Measurements from ENCODE around the gene TLCD2. TPM values are rescaled to one million over a fixed set of nuclear protein-coding genes. Genes with fewer than 3 reads are reported as not detected.

TLCD2 gene
- total and polyA plus RNA-seq, 9 of the 15 experiments (the other 6 are each of a cell fraction or from before 2014, with no cell fraction given), result 0.10 to 0.89 (median 0.58) TPM

- TF ChIP-seq THAP12 (CRISPR knock-in tag; IDR thresholded peaks at IDR 0.05), result no peak
- TF ChIP-seq TCF7L2 (IDR thresholded peaks at IDR 0.05; ENCODE audit: low read depth, low read length), result no peak
- no peak for TF ChIP-seq ARID3A (IDR thresholded peaks at IDR 0.05; ENCODE audit: borderline replicate concordance, low read depth, low read length)
- TF ChIP-seq ARID1B (IDR thresholded peaks at IDR 0.05), result no peak
- no peak for TF ChIP-seq ZNF586 (CRISPR knock-in tag; conservative IDR thresholded peaks at IDR 0.05)
- TF ChIP-seq CSDE1 (IDR thresholded peaks at IDR 0.05), result no peak
- no peak for TF ChIP-seq HDAC1 (IDR thresholded peaks at IDR 0.05)
- TF ChIP-seq CTBP1 (IDR thresholded peaks at IDR 0.05; ENCODE audit: borderline replicate concordance), result 0 out of 2 replicates have a peak, but pooled peaks have one; percentile 40
- no peak for TF ChIP-seq PHF20 (IDR thresholded peaks at IDR 0.05; ENCODE audit: partially characterized antibody)
- TF ChIP-seq ZBTB12 (CRISPR knock-in tag; IDR thresholded peaks at IDR 0.05), result no peak
- no peak for TF ChIP-seq HOXB6 (CRISPR knock-in tag; IDR thresholded peaks at IDR 0.05; ENCODE audit: borderline replicate concordance)
- TF ChIP-seq ZNF41 (CRISPR knock-in tag; conservative IDR thresholded peaks at IDR 0.05), result no peak
- TF ChIP-seq POLR2A (conservative IDR thresholded peaks at IDR 0.05), result 0 out of 2 replicates have a peak, but pooled peaks have one; percentile 45
- no peak for TF ChIP-seq CHD4 (IDR thresholded peaks at IDR 0.05; ENCODE audit: insufficient read depth, insufficient replicate concordance, low read depth, low read length, poor library complexity, severe bottlenecking)
- peak; percentile 73 for TF ChIP-seq VEZF1 (CRISPR knock-in tag; IDR thresholded peaks at IDR 0.05)
- 0 out of 2 replicates have a peak, but pooled peaks have one; percentile 2 for TF ChIP-seq ZNF175 (CRISPR knock-in tag; IDR thresholded peaks at IDR 0.05; ENCODE audit: low read depth)
- TF ChIP-seq HMBOX1 (IDR thresholded peaks at IDR 0.05), result no peak
- TF ChIP-seq SIN3B (IDR thresholded peaks at IDR 0.05; ENCODE audit: low read depth), result no peak
- TF ChIP-seq OTX1 (CRISPR knock-in tag; IDR thresholded peaks at IDR 0.05), result no peak
- no peak for TF ChIP-seq JUN (IDR thresholded peaks at IDR 0.05; ENCODE audit: borderline replicate concordance, low read depth, low read length)
- TF ChIP-seq JUN (CRISPR knock-in tag; IDR thresholded peaks at IDR 0.05; ENCODE audit: borderline replicate concordance), result no peak
Observed at GRCh38 chr17:1709971-1710806, at the start of gene TLCD2 (continued).
